NCI-H1417 (cell line): Measurements from ENCODE around the gene PACC1.
A peak's percentile ranks its signal among the peaks of the same experiment; 100 is the strongest.
"Not testable (repeated sequence)": the region's sequence is repeated elsewhere in the genome, so short reads cannot be mapped to it uniquely, and the experiment has no call there.

Experiments
- DNase-seq, 3 experiments: peaks; one replicate each; lab custom pipeline; 2025; lab: John Stamatoyannopoulos, UW

PACC1 gene

DNA sequence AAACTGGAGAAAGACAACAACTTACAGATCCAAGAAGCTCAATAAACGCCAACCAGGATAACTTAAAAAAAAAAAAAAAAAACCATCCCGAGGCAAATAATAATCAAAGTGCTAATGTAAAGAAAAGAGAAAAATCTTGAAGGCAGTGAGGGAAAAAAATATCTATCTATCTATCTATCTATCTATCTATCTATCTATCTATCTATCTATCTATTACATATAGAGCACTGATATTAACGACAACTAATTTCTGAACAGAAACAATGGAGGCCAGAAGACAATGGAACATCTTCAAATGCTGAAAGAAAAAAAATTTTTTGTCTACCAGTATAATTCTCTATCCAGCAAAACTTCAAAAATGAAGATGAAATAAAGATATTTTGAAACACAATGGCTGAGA lies 18.0 kb downstream of the PACC1 start:
- peak in 1 of 3 experiments; percentile 29 for DNase-seq

DNA sequence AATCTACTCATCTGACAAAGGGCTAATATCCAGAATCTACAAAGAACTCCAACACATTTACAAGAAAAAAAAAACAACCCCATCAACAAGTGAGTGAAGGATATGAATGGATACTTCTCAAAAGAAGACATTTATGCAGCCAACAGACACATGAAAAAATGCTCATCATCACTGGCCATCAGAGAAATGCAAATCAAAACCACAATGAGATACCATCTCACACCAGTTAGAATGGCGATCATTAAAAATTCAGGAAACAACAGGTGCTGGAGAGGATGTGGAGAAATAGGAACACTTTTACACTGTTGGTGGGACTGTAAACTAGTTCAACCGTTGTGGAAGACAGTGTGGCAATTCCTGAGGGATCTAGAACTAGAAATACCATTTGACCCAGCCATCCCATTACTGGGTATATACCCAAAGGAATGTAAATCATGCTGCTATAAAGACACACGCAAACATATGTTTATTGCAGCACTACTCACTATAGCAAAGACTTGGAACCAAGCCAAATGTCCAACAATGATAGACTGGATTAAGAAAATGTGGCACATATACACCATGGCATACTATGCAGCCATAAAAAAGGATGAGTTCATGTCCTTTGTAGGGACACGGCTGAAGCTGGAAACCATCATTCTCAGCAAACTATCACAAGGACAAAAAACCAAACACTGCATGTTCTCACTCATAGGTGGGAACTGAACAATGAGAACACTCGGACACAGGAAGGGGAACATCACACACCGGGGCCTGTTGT lies 18.8 kb downstream of the PACC1 start:
- DNase-seq: not testable (repeated sequence)

DNA sequence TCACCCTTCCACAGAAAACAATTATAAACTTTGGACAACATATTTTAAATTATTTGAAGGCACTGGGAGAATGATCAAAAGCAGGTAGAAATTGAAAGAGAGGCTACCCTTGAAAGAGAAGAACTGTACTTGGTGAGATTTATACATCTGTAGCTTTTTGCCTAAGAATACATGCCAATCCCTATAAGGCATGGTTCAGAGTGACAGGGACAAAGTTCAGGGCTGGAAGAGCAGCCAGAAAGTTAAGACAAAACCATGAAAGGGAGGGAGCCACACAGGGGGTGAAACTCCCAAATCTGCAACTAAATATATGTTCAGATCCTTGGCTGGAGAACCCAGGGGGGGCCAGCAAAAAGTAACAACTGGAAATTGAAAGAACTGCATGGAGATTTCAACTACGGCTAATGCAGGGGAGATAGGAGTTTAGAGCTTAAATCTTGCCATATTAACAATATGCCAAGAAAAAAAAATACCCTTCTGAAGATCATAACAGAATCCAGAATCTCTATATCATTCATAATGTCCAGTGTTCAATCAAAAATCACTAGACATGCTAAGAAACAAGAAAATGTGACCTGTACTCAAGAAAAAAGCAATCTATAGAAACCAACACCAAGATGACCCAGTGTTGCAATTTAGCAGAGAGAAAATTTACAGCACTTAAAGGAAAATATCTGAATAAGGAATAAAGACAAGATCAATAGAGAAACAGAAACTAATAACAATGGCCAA lies 25.5 kb downstream of the PACC1 start:
- DNase-seq: no peak

DNA sequence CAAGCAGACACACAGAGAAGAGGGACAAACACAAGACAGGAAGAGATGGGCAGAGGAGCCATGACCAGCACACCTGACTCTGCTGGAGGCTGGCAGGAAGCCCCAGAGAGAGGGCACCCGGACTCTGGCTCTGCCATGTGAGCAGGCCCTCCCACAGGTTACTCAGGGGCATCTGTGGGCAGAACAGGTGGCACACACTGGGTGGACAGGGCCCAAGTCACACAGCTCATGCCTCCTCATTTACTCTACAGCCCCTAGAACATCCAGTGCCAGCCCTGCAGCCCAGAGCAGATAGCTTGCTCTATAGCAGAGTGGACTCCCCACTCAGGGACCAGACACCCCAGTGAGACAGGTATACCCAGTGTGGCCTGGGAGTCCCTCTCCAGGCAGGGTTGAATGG lies 28.7 kb downstream of the PACC1 start:
- DNase-seq: no peak

DNA sequence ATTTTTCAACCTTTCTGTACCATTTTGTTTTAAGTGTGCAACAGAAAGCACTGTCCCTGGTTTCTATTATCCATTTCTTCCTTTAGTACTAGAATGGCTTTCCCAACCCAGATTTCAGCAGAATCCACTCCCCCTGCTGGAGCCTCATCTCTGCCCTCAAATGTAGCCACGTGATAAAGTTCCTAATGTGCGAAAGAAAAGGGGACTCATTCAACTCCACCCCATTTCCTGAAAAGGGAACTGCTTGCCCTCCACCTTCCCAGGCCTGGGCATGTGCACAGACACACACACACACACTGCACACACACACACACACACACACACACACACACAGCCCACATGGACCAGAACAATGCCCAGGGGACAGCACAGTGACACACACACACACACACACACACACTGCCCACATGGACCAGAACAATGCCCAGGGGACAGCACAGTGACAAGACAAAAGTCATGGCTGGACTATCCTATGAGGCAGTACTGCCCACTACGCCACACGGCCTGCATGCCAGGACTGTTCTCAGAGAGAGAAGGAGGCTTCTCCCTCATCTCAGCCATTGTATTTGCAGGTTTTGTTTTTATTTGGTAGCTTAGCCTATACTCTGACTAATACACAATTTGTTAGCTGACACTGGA lies 33.2 kb downstream of the PACC1 start:
- DNase-seq: no peak

DNA sequence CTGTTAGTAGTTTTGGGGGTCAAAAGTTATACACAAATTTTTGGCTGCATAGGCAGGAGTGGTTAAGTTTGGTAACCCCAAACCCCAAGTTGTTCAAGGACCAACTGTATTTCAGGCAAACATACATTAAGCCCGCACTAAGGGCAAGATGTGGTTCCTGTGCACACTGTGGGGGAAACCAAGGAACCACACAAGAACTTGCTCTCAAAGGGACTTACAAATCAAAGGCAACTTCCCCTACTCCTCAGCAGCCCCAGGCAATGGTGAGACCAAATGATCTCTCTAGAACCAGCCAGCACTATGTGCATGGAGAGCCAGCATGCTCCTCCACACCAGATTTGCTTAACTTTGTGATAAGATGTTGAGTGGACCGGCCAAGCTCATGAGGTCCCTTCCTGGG lies 35.3 kb downstream of the PACC1 start:
- no peak for DNase-seq

DNA sequence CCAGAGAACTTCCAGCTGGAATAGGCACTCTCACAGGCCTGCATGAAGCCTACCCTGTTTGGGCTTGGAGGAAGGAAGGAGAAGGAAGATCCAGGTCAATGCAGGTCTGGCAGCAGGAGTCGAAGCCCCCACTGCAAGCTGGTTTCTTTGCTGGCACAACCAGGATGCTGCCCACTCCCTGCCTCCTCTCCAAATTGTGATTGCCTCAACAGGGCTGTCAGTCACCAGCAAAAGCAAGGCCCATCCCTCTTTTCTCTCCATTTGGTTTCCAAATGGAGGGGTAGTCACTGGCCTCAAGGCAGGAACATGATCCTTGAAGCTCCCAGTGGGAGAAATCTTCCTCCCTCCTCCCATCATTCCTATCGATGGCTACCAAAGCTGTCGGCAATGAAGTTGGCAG lies 37.0 kb downstream of the PACC1 start:
- DNase-seq: no peak

DNA sequence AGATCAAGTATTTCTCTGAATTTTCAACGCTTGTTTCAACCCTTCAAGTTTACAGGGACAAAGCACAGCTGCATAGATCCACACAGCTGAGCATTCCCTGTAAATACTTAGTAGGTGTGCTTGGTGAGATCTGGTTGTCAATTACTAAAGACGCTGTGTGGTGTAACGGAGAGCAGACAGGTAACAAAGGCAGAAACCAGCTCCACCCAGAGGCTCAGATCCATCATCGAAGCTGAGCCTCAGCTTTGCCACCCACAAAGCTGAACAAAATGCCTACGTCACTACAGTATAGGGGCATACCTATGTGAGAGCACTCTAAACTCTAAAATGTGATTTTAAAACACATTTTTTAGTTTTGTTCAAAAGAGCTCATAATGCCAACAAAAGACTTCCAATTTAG lies 38.7 kb downstream of the PACC1 start:
- no peak for DNase-seq

DNA sequence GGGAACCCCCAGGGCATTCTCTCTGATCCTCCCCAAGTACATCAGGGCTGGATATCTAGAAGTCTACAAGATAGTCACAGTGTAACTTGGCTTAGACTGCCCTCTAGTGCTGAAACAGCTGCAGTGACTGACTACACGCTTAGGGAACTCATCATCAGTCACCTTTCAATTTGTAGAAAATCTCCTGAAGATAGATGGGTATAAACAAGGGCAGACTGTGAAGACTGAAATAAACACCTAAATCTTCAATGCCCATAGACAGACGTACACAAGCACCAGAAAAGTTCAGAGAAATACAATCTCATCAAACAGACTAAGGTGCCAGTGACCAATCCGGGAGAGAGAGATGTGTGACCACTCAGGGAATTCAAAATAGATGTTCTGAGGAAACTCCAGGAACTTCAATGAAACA lies 46.6 kb downstream of the PACC1 start:
- DNase-seq: peak in 2 of 3 experiments; percentile 29 to 49

DNA sequence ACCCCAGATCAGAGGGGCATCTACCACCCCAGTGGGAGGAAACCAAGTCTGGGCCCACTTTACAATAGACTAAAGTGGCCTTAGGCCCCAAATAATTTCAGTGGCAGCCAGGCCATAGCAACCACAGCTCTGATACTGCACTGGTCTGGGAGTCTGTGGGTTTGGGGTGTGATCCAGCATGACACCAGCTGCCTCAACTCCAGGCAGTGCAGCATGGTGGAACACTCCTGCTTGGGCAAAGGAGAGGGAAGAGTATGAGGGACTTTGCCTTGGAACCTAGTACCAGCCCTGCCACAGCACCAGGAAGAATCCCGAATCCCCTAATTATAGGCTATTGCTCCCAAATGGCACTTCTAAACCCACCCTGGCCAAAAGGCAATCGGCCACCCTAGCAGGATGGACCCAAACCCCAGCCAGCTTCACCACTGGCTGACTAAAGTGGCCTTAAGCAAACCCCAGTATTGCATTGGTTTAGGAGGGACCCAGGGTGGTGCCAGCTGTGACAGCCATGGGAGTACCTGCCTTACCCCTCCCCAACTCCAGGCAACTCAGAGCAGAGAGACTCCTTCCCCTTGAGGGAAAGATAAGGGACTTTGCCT lies 47.1 kb downstream of the PACC1 start:
- DNase-seq: no peak

DNA sequence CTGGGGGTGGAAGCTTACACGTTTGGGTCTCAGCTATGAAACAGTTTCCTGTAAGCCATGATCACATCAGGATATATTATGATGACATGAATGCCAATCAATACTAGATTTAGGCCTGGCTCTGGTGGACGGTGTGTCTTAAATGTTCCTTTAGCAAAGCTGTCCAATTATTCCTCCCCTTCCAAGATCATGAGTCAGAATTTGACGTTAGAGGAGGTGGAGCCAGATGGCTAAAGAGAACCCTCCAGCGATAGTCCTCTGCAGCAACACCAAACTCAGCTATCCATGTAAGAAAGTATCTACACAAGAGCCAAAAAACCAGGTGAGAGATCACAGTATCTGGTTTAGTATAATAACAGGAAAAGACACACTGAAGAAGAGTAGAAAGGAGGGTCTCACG lies 47.8 kb downstream of the PACC1 start:
- no peak for DNase-seq

DNA sequence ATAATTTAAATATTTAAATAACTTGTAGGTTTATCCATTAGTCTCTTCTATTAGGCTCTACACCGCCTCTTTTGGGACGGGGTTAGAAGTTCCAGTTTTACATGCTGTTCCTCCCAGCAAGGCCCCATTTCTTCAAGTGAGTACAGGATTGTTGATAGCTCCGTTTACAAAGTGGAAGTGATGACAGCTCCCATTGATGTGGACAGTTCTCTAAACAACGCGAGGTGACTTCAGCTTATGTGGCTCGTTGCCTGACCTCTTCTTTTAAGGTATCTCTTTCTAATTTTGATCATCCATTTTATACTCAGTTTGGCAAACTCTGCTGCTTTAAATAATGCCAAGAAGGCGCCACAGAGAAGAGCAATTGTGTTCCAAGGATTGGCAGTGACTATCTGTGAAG lies 49.7 kb downstream of the PACC1 start:
- no peak for DNase-seq

DNA sequence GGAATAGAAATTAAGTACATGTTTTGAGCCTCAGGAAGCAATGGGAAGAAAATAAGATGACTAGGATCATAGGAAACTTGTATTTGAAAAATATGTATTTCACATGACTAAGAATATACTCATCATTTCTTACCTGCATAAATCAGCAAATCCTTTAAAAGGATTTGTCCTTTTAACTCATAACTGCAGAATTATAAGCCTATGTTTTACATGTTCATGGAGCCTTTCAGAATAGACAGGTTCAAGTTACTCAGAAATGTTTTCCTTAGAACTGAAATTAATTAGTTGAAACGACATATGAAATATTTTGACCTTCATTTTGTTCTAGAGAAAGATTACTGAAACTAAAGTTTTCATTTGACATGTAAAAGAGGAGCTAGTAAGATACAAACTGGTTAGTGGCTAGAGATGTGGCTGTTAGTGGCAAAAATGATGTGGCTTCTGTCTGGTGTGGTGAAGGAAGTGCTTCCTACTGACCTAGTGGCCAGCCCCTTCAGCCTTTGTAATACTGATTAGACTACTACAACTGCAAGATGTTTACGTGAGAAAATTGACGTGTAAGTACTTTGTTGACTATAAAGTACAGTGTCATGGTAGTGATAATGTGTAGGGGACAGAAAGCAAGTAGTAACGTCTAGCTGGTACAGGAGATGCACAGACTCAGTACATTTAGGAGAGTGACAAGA lies 54.7 kb downstream of the PACC1 start:
- DNase-seq: no peak

DNA sequence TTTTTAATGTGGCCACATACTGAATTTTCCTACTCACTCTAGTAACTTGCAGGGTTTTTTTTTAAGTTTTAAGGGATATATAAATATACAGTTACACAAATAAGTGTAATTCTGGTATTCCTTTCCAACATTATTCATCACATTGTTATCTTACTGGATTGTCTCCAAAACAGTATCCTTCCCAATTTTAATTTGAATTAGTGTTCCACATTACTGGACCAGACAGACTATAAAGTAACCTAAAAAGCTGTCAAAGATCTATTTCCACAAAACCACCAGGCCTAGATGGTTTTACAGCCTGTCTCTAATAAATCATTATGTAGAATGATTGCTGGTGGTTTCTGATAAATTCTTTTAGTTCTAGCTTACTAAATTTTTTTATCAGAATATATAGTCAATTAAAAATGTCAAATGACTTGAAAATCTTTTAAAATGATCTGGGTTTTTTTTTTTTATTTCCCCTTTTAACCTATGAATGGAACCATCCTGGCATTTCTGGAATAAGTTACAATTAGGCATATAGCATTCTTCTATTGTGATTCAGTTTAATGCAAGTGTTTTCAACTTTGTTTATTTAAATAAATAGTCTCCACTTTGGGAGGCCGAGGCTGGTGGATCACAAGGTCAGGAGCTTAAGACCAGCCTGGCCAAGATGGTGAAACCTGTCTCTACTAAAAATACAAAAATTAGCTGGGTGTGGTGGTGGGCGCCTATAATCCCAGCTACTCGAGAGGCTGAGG lies 59.3 kb downstream of the PACC1 start:
- DNase-seq: no peak

DNA sequence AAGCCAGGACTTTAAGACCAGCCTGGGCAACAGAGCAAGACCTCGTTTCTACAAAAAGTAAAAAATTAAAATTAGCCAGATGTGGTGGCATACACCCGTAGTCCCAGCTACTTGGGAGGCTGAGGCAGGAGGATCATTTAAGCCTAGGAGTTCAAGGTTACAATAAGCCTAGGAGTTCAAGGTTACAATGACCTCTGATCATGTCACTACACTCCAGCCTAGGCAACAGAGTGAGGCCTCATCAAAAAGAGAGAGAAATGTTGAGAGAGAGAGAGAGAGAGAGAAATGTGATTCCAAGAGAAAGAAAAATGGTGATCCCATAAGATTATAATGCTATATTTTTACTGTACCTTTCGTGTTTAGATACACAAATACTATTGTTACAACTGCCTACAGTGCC lies 60.2 kb downstream of the PACC1 start:
- DNase-seq: no peak

DNA sequence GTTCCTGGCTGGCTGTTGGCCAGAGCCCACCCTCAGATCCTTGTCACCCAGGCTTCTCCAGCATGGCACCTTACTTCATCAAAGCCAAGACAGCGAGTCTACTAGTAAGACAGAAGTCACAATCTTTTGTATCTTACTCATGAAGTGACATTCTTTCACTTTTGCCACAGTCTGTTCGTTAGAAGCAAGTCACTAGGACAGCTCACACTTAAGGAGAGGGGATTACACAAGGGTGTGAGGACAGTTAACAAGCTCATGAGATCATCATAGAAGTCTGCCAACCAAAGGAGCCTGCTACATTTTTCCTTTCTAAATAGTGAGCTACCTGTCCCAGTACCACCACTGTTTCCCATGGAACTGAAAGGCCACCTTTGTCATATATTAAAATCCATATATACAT lies 61.5 kb downstream of the PACC1 start:
- no peak for DNase-seq

DNA sequence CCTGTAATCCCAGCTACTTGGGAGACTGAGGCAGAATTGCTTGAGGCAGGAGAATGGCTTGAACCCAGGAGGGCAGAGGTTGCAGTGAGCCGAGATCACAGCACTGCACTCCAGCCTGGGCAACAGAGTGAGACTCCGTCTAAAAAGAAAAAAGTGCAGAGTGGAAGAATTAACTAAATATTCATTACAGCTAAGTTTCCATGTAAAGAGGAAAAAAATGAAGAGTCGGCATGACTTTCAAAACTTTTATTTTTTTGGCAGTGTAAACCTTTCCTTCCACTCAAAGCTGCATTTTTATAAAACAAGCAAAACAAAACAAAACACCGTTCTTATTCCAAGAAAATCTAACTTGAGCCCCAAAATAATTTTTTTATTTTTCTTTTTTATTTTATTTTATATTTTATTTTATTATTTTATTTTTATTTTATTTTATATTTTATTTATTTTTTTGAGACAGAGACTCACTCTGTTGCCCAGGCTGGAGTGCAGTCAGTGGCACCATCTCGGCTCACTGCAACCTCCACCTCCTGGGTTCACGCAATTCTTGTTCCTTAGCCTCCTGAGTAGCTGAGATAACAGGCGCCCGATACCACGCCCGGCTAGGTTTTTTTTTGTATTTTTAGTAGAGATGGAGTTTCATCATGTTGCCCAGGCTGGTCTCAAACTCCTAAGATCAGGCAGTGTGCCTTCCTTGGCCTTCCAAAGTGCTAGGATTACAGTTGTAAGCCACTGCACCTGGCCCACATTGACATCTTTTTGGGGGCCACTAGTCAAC lies 62.9 kb downstream of the PACC1 start:
- no peak for DNase-seq

DNA sequence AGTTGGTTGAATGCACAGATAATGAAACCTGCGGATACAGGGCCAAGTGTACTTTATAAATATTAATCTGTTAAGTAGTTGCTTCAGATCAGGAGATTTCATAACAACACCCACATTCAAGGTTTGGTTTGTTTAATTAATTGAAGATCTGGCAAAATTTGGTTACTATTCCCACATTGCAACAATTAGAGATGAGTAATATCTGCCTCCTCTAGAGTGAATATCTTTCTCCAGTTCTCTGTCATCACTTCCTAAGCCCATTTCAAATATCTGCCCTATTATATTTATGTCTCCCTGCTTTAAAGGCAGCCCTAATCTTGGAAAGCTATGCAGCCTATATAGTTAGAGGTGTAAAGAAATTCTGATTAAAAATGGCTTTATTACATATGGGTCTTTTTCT lies 68.1 kb downstream of the PACC1 start:
- DNase-seq: no peak

DNA sequence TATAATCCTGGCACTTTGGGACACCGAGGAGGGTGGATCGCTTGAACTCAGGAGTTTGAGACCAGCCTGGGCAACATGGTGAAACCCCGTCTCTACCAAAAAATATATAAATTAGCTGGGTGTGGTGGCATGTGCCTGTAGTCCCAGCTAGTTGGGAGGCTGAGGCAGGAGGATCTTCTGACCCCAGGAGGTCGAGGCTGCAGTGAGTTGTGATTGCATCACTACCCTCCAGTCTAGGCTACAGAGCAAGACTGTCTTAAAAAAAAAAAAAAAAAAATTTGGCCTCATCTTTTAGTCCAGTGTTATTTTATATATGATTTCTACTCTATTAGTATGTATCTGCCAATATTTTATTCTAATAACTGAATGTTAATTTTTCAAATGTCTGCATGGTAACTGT lies 69.8 kb downstream of the PACC1 start:
- DNase-seq: no peak

DNA sequence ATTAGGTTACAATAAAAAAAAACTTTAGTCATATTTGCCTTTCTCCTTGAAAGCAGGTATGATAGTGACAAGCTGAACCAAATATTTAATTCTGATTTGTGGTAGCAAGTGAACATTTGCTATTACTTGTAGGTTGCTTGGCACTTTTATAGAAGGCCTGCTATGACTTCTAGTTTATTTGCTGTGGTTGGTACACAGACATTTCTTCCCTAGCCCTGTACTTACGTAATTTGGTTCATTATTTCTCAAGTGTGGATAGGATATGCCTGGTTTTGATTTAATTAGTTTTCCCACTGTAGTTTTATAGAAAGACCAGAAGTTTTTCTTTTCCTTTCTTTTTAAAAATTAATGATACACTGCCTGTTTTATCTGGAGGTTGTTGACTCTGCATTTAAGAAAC lies 73.6 kb downstream of the PACC1 start:
- no peak for DNase-seq

DNA sequence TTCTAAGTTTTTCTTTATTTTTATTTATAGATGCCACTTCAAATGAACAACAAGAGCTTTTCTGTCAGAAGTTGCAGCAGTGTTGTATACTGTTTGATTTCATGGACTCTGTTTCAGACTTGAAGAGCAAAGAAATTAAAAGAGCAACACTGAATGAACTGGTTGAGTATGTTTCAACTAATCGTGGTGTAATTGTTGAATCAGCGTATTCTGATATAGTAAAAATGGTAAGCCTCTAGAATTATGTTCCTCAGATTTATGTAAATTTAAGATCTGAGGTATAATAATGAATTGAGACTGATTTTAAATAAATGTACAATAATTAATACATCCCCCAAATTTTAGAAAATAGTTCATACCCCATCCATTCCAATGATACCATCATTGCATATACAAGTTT lies 85.6 kb downstream of the PACC1 start:
- no peak for DNase-seq
